Measurements from ENCODE around the gene ZNF14. TPM values are rescaled to one million over a fixed set of nuclear protein-coding genes. Genes with fewer than 3 reads are reported as not detected.
"Not testable (repeated sequence)": the region's sequence is repeated elsewhere in the genome, so short reads cannot be mapped to it uniquely, and the experiment has no call there.

ZNF14 gene
- total and polyA plus RNA-seq, 7 donors = 1.2 to 14.5 (median 7.8) TPM

DNA sequence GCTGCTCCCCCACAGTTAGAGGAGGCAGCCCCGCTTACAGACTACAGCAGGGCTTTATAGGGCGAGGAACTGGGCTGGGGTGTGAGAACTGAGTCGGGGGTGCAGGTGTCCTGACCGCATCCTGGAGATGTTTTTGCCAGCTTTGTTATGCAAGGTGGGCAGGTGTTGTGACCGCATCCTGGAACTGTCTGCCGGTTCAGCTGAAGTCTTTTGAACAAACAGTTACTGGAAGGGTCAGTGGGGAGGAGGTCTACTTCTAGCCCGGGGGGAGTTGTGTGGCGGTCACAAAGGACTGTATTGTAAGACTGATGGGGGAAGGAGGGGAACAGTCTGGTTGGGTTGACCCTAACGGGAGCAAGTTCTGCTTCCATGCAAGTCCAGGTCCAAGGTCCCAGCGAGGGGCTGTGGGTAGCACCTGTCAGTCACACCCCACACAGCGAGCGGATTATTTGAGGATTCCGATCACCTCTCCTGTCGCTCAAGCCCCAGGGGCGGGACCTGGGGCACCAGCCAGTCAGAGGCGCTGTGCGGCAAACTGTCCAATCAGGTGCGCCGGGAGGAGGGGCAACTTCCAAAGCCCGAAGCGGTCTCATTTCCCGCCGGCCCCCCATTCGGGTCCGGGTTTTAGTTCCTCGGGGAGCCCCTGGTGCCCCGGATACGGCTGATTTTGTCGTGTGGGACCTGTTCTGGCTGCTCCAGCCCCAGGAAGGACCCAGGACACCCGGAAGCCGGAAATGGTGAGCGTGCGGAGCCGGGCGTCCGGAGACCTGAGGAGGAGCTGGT lies 64.5 kb downstream of the ZNF14 start, which contains the start of gene ZNF101:
Gene ZNF101 (plus strand): TSS at position 610 of the 783 bp plus-strand sequence. CDS start 125 bp downstream, at position 735.
- peak within 1 kb of the TSS; percentile 78 to 83 (median 80) for H3K27ac ChIP-seq
- intact Hi-C loops (cut with DNase I) = loop anchor here (5.0 to 10.0 kb wide), 5 partner anchors 64 to 604 kb away; partner anchors contain the start of genes GATAD2A, SLC25A42, ZNF14 and ZNF506
- no peaks in the 10 kb centered on the region for H3K36me3 ChIP-seq
- no peak for TF ChIP-seq CTCF (IDR thresholded peaks at IDR 0.05)
- TF ChIP-seq EP300 (IDR thresholded peaks at IDR 0.05) = no peak
- peak in 1 of 2 donors; percentile 10 for TF ChIP-seq POLR2A (IDR thresholded peaks at IDR 0.05)
- peak; percentile 18 to 70 (median 60) for TF ChIP-seq POLR2AphosphoS5 (IDR thresholded peaks at IDR 0.05)
- no peaks in the 10 kb centered on the region for H3K27me3 ChIP-seq
- 4 to 11% methylated on average over 36 of the region's 36 CpGs for whole genome bisulfite sequencing, 2 donors
- DNase-seq = peak; percentile 96
- H3K4me1 ChIP-seq = peaks cover 0 to 26% (median 16%) of the 10 kb centered on the region in 4 donors
- peak within 1 kb of the TSS; percentile 61 to 85 (median 78) for H3K4me3 ChIP-seq
- no peaks in the 10 kb centered on the region for H3K9me3 ChIP-seq

- DNase-seq = not testable (repeated sequence)
- 97% methylated on average over 22 of the region's 22 CpGs for WGBS, 2 donors
Observed at GRCh38 chr19:19665420-19665948, 67.4 kb downstream of the ZNF14 start.

DNA sequence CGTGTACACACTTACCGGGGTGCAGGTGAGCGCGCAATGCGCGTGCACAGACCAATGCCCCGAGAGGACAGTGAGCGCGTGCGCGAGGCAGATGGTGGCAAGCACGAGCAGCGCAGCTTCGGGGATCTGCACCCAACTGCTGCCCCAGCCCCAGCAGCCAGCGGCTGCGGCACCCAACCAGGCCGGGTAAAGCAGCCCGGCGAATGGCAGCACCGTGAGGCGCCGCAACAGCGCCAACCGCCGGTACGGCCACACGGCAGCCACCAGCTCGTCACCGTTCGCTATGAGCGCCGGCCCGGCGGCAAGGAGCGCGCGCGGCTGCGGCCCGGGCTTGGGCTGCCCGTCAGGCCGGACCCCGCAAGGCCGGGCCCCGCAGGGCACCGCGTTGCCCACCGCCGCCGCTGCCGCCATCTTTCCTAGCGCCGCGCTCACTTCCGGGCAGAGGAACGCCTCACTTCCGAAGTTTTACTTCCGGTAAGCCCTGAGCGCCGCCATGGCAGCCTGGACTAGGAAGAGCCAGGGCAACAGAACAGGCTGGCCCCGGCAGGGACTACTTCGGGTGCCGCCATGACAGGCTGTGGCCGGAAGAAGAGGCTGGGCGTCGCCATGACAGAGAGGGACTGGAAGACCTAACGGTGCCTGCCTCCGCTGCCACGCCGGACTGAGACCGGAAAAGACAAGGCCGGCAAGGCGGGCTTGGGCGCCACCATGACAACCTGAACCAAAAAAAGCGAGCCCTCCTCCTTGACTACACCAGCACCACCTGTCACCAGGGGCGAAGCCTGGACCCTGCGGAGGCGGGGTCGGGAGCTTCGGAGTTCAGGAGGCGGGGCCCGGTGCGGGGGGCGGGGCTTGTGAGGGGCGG lies 69.4 kb downstream of the ZNF14 start, which contains the start of gene ATP13A1:
Gene ATP13A1 (minus strand): TSS at position 421 of the 865 bp plus-strand sequence. CDS start 10 bp downstream, at position 411.
- WGBS, 2 donors = 0 to 1% methylated on average over 85 of the region's 85 CpGs
- intact Hi-C loops (cut with DNase I) = loop anchor here (2.0 to 10.0 kb wide), 5 partner anchors 113 to 599 kb away; partner anchors contain the start of genes GATAD2A, SLC25A42 and ZNF682
- no peaks in the 10 kb centered on the region for H3K9me3 ChIP-seq
- peak within 1 kb of the TSS; percentile 87 to 92 (median 91) for H3K27ac ChIP-seq
- DNase-seq = peak; percentile 98
- peaks cover 0 to 33% (median 27%) of the 10 kb centered on the region in 4 donors for H3K4me1 ChIP-seq
- peak within 1 kb of the TSS; percentile 71 to 97 (median 89) for H3K4me3 ChIP-seq
- H3K36me3 ChIP-seq = peaks cover 0 to 18% (median 10%) of the 10 kb centered on the region in 4 donors
- H3K27me3 ChIP-seq = no peaks in the 10 kb centered on the region
- TF ChIP-seq EP300 (IDR thresholded peaks at IDR 0.05) = no peak
- peak; percentile 53 to 79 (median 66) for TF ChIP-seq POLR2AphosphoS5 (IDR thresholded peaks at IDR 0.05)
- peak; percentile 31 to 40 for TF ChIP-seq POLR2A (IDR thresholded peaks at IDR 0.05)

More at GRCh38 chr19:19665420-19665948, 67.4 kb downstream of the ZNF14 start:
- intact Hi-C loops (cut with DNase I) = loop anchor here (5.0 to 10.0 kb wide), 5 partner anchors 67 to 601 kb away; partner anchors contain the start of genes GATAD2A, SLC25A42, ZNF14 and ZNF506
- not testable (repeated sequence) for H3K36me3 ChIP-seq, H3K27me3 ChIP-seq, H3K9me3 ChIP-seq, H3K27ac ChIP-seq, H3K4me3 ChIP-seq
- peaks cover 0 to 47% (median 38%) of the 10 kb centered on the region in 4 donors for H3K4me1 ChIP-seq

DNA sequence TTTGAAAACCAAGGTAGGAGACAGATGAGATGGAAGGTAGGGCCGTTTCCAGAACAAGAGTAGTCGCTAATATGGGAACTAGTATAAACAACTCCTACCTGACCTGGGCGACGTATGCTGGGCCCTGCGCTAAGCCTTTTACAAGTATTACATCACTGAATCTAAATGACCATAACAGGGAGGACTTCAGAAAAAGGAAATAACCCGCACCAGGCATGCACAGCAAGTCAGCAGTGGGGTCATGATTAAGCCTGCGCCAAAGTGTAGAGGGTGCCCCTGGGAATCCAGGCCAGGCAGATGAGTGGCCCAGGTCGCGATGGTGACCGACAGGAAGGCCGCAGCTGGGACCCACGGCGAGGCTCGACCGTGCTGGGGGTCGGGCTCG lies 70.0 kb downstream of the ZNF14 start:
- H3K4me3 ChIP-seq = peak overlapping the region; percentile 71 to 97 (median 89)
- H3K36me3 ChIP-seq = peaks cover 0 to 25% (median 14%) of the 10 kb centered on the region in 4 donors
- H3K27ac ChIP-seq = peak overlapping the region; percentile 87 to 92 (median 91)
- WGBS, 2 donors = 2 to 12% methylated on average over 17 of the region's 17 CpGs
- peaks cover 0 to 28% (median 22%) of the 10 kb centered on the region in 4 donors for H3K4me1 ChIP-seq
- TF ChIP-seq CTCF (IDR thresholded peaks at IDR 0.05) = no peak
- TF ChIP-seq POLR2AphosphoS5 (IDR thresholded peaks at IDR 0.05) = no peak
- no peak for TF ChIP-seq EP300 (IDR thresholded peaks at IDR 0.05)
- no peak for TF ChIP-seq POLR2A (IDR thresholded peaks at IDR 0.05)
- intact Hi-C loops (cut with DNase I) = loop anchor here (2.0 to 10.0 kb wide), 5 partner anchors 114 to 598 kb away; partner anchors contain the start of genes GATAD2A, SLC25A42 and ZNF682
- H3K27me3 ChIP-seq = no peaks in the 10 kb centered on the region
- no peaks in the 10 kb centered on the region for H3K9me3 ChIP-seq
- DNase-seq = no peak

DNA sequence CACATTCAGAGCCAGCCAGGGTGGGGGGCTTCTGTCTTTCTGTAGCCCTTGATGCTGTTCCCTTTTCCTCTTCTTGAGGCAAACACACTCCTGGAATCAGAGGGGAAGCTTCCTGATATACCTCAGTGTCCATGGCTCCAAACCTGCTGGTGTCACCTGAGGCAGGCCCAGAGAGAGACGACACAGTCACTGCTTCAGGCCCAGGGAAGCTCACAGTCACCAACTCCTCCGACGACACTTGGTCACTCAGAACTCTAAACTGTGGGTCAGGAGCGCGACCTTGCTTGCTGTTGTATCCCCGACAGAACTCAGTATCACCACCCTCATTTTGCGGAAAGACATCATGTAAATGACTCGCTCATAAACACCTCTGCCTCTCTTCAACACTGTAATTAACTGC lies 70.6 kb downstream of the ZNF14 start:
- Histone ChIP-seq H3K27ac (peak overlapping the region in 3 of 4 donors; percentile 87 to 91 (median 91)), H3K36me3 (peaks cover 3 to 30% (median 19%) of the 10 kb centered on the region in 4 donors), H3K4me1 (peaks cover 0 to 26% (median 22%) of the 10 kb centered on the region in 4 donors), H3K27me3 (no peaks in the 10 kb centered on the region), H3K9me3 (no peaks in the 10 kb centered on the region), H3K4me3 (peak overlapping the region in 3 of 4 donors; percentile 86 to 97 (median 92))
- peak; percentile 52 for DNase-seq
- intact Hi-C loops (cut with DNase I) = loop anchor here (2.0 to 10.0 kb wide), 5 partner anchors 114 to 598 kb away; partner anchors contain the start of genes GATAD2A, SLC25A42 and ZNF682
- 83% methylated on average over 8 of the region's 8 CpGs for WGBS, 2 donors
- TF ChIP-seq CTCF (IDR thresholded peaks at IDR 0.05) (no peak), POLR2A (IDR thresholded peaks at IDR 0.05) (no peak), EP300 (IDR thresholded peaks at IDR 0.05) (no peak), POLR2AphosphoS5 (IDR thresholded peaks at IDR 0.05) (no peak)

All from sigmoid colon (tissue), 7 donors.